CD4-positive, alpha-beta memory T cell (primary cell): ENCODE measurements around the gene VIPR2. TPM values are rescaled to one million over a fixed set of nuclear protein-coding genes. Genes with fewer than 3 reads are reported as not detected.
A peak's percentile ranks its signal among the peaks of the same experiment; 100 is the strongest.

Experiments used
- CTCF ChIA-PET: fragments of 350-600 bp; sonication (Branson Sonifier 250); formaldehyde crosslinking; loops from one replicate; lab custom pipeline; 2021; ENCODE audit warnings: inconsistent platforms; ENCODE audit not compliant: partially characterized antibody; lab: Charles Lee
- POLR2A ChIA-PET: fragments of 350-600 bp; sonication (Branson Sonifier 250); formaldehyde crosslinking; loops from one replicate; lab custom pipeline; 2021; ENCODE audit not compliant: partially characterized antibody; lab: Charles Lee
- DNase-seq, 5 donors: peaks; one replicate each; pipeline versions ENCODE4 v3.0.0 to v3.0.0-alpha.2; 2020 to 2022; ENCODE audit warnings: mixed read lengths in 1 of 5
- H3K27ac ChIP-seq: one replicate; pipeline ENCODE4 v1.7.0; 2013; ENCODE audit warnings: low read depth, low read length
- H3K27me3 ChIP-seq: 2 replicates; pipeline ENCODE4 v1.7.0; 2013; ENCODE audit warnings: mild to moderate bottlenecking, low read length, moderate library complexity; ENCODE audit not compliant: insufficient read depth
- H3K36me3 ChIP-seq: 2 replicates; pipeline ENCODE4 v1.7.0; 2013; ENCODE audit warnings: mild to moderate bottlenecking, low read length, moderate library complexity; ENCODE audit not compliant: insufficient read depth
- H3K4me1 ChIP-seq: 2 replicates; pipeline ENCODE4 v1.7.0; 2013; ENCODE audit warnings: mild to moderate bottlenecking, low read length, moderate library complexity; ENCODE audit not compliant: insufficient read depth
- H3K4me3 ChIP-seq, 2 donors: one replicate each; pipeline ENCODE4 v1.7.0; 2013; ENCODE audit warnings: low read length in 2 of 2, mild to moderate bottlenecking in 1 of 2
- H3K9me3 ChIP-seq, 2 donors: one replicate each; pipeline ENCODE4 v1.7.0; 2013; ENCODE audit warnings: low read length in 2 of 2, control low read depth in 1 of 2; ENCODE audit not compliant: control insufficient read depth in 1 of 2
- H3K27ac Mint-ChIP-seq, 7 donors: one replicate each; pipeline ENCODE4 v1.8.0; 2020 to 2021; ENCODE audit warnings: mixed read lengths in 7 of 7, mild to moderate bottlenecking in 6 of 7, inconsistent platforms in 3 of 7, moderate library complexity in 3 of 7
- H3K27me3 Mint-ChIP-seq, 2 donors: one replicate each; pipeline ENCODE4 v1.8.0; 2020 to 2021; ENCODE audit warnings: mixed read lengths in 2 of 2
- H3K36me3 Mint-ChIP-seq, 2 donors: one replicate each; pipeline ENCODE4 v1.8.0; 2020 to 2021; ENCODE audit warnings: mixed read lengths in 2 of 2, inconsistent platforms in 1 of 2, mild to moderate bottlenecking in 1 of 2
- H3K4me1 Mint-ChIP-seq, 4 donors: one replicate each; pipeline ENCODE4 v1.8.0; 2020 to 2021; ENCODE audit warnings: mixed read lengths in 4 of 4, mild to moderate bottlenecking in 1 of 4
- H3K4me3 Mint-ChIP-seq, 8 donors: one replicate each; pipeline ENCODE4 v1.8.0; 2020 to 2021; ENCODE audit warnings: mixed read lengths in 8 of 8, mild to moderate bottlenecking in 7 of 8, moderate library complexity in 6 of 8, inconsistent platforms in 3 of 8
- H3K9me3 Mint-ChIP-seq, 8 donors: one replicate each; pipeline ENCODE4 v1.8.0; 2020 to 2021; ENCODE audit warnings: mixed read lengths in 8 of 8, mild to moderate bottlenecking in 5 of 8, inconsistent platforms in 3 of 8, moderate library complexity in 1 of 8
- intact Hi-C: fragments of 100-400 bp; cut with micrococcal nuclease; formaldehyde crosslinking; loops from one replicate; pipeline ENCODE4 v1.15.1; 2023
- polyA plus RNA-seq, 2 donors: library from polyadenylated mRNA; unstranded; fragments of 300-500 nt; fragmentation: Illumina TruSeq; gene quantifications; one replicate each; pipeline ENCODE4 v1.2.3, GENCODE V29; 2021
- total RNA-seq, 2 experiments: library from RNA; stranded (reverse); gene quantifications; one replicate each; pipeline ENCODE4 v1.2.3, GENCODE V29; 2021

Gene VIPR2
- total and polyA plus RNA-seq, 4 experiments from 2014 or later: 0.15 to 0.17 TPM; not detected in 2

GRCh38 chr7:159094023-159094740, 50.5 kb downstream of the VIPR2 start:
- no peak overlapping the region for H3K4me3 ChIP-seq
- Mint-ChIP-seq H3K4me1 (peaks cover 0 to 9% (median 0%) of the 10 kb centered on the region in 4 donors), H3K27ac (peak overlapping the region in 1 of 7 donors; percentile 42), H3K36me3 (no peaks in the 10 kb centered on the region), H3K4me3 (no peak overlapping the region), H3K9me3 (no peaks in the 10 kb centered on the region), H3K27me3 (peaks cover 0 to 1% of the 10 kb centered on the region in 2 donors)
- H3K27ac ChIP-seq: no peak overlapping the region
- H3K9me3 ChIP-seq: no peaks in the 10 kb centered on the region
- H3K36me3 ChIP-seq: no peaks in the 10 kb centered on the region
- ChIA-PET POLR2A (no interaction called here), CTCF (no interaction called here)
- no peaks in the 10 kb centered on the region for H3K4me1 ChIP-seq
- peak in 1 of 5 donors; percentile 13 for DNase-seq
- intact Hi-C loops: no loop called here
- H3K27me3 ChIP-seq: no peaks in the 10 kb centered on the region

GRCh38 chr7:159093351-159093971, 51.2 kb downstream of the VIPR2 start:
- H3K36me3 ChIP-seq: no peaks in the 10 kb centered on the region
- intact Hi-C loops: no loop called here
- peaks cover 0 to 9% (median 0%) of the 10 kb centered on the region in 4 donors for H3K4me1 Mint-ChIP-seq
- no peak overlapping the region for H3K4me3 ChIP-seq
- ChIA-PET CTCF (no interaction called here), POLR2A (no interaction called here)
- no peaks in the 10 kb centered on the region for H3K9me3 Mint-ChIP-seq
- no peak overlapping the region for H3K4me3 Mint-ChIP-seq
- no peak for DNase-seq
- peaks cover 0 to 1% of the 10 kb centered on the region in 2 donors for H3K27me3 Mint-ChIP-seq
- no peak overlapping the region for H3K27ac Mint-ChIP-seq
- H3K27me3 ChIP-seq: no peaks in the 10 kb centered on the region
- no peaks in the 10 kb centered on the region for H3K36me3 Mint-ChIP-seq
- H3K9me3 ChIP-seq: no peaks in the 10 kb centered on the region
- H3K27ac ChIP-seq: no peak overlapping the region
- H3K4me1 ChIP-seq: no peaks in the 10 kb centered on the region

GRCh38 chr7:159092701-159093121, 52.0 kb downstream of the VIPR2 start:
- Mint-ChIP-seq H3K4me3 (no peak overlapping the region), H3K27ac (no peak overlapping the region), H3K36me3 (no peaks in the 10 kb centered on the region), H3K4me1 (peaks cover 0 to 9% (median 0%) of the 10 kb centered on the region in 4 donors), H3K9me3 (no peaks in the 10 kb centered on the region), H3K27me3 (peaks cover 0 to 1% of the 10 kb centered on the region in 2 donors)
- H3K27ac ChIP-seq: no peak overlapping the region
- CTCF ChIA-PET: no interaction called here
- POLR2A ChIA-PET: no interaction called here
- no peaks in the 10 kb centered on the region for H3K9me3 ChIP-seq
- no peaks in the 10 kb centered on the region for H3K36me3 ChIP-seq
- DNase-seq: no peak
- no peaks in the 10 kb centered on the region for H3K4me1 ChIP-seq
- intact Hi-C loops: no loop called here
- no peaks in the 10 kb centered on the region for H3K27me3 ChIP-seq
- H3K4me3 ChIP-seq: no peak overlapping the region

- no peak for DNase-seq
- intact Hi-C loops: no loop called here
- H3K4me3 Mint-ChIP-seq: no peak overlapping the region
- no peaks in the 10 kb centered on the region for H3K9me3 Mint-ChIP-seq
- H3K9me3 ChIP-seq: no peaks in the 10 kb centered on the region
- peaks cover 0 to 9% (median 0%) of the 10 kb centered on the region in 4 donors for H3K4me1 Mint-ChIP-seq
- no peak overlapping the region for H3K27ac Mint-ChIP-seq
- no peaks in the 10 kb centered on the region for H3K27me3 ChIP-seq
- ChIA-PET CTCF (no interaction called here), POLR2A (no interaction called here)
- H3K4me3 ChIP-seq: no peak overlapping the region
- H3K36me3 Mint-ChIP-seq: no peaks in the 10 kb centered on the region
- no peak overlapping the region for H3K27ac ChIP-seq
- H3K27me3 Mint-ChIP-seq: peaks cover 0 to 1% of the 10 kb centered on the region in 2 donors
- no peaks in the 10 kb centered on the region for H3K4me1 ChIP-seq
- H3K36me3 ChIP-seq: no peaks in the 10 kb centered on the region
These were observed 52.9 kb downstream of the VIPR2 start for GRCh38 chr7:159091480-159092475.

GRCh38 chr7:159091041-159091440, 53.6 kb downstream of the VIPR2 start:
- POLR2A ChIA-PET: no interaction called here
- Mint-ChIP-seq H3K36me3 (no peaks in the 10 kb centered on the region), H3K9me3 (no peaks in the 10 kb centered on the region), H3K27me3 (peaks cover 0 to 1% of the 10 kb centered on the region in 2 donors), H3K27ac (no peak overlapping the region), H3K4me1 (peaks cover 0 to 9% (median 0%) of the 10 kb centered on the region in 4 donors), H3K4me3 (no peak overlapping the region)
- H3K27ac ChIP-seq: no peak overlapping the region
- intact Hi-C loops: no loop called here
- no peak for DNase-seq
- CTCF ChIA-PET: no interaction called here
- H3K9me3 ChIP-seq: no peaks in the 10 kb centered on the region
- H3K27me3 ChIP-seq: no peaks in the 10 kb centered on the region
- no peaks in the 10 kb centered on the region for H3K36me3 ChIP-seq
- no peak overlapping the region for H3K4me3 ChIP-seq
- H3K4me1 ChIP-seq: no peaks in the 10 kb centered on the region

DNA sequence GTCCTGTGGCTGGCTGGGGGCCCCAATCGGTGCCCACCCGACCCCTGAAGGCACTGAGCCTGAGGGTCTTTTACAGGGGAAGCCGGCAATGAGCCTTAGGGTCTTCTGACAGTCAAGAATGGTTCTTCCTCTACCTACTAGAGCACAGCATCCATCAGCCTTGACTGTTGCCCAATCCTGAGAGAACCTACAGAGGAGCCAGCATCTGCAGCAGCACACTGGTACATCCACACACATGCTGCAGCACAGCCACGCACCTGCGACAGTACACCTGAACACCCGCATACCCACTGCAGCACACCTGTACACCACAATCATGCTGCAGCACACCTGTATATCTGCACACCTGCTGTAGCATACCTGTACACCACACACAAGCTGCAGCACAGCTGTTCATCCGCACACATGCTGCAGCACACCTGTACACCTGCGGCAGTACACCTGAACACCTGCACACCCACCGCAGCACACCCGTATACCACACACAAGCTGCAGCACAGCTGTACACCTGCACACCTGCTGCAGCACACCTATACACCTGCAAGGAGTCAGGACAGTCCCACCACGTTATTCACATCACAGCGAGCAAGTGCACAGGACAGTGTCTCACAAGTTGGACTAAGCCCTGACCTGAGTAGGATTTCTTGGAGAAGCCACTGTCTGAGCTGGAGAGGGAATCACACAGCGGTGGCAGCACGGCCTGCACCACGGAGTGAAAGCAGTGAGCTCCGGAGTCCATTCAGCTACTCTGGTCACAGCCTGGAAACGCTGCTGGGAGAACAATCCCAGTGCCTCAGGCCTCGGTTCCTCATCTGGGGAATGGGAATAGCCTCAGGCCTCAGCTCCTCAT, 56.4 kb downstream of the VIPR2 start:
- Histone ChIP-seq H3K27me3 (peaks cover 2% of the 10 kb centered on the region), H3K36me3 (no peaks in the 10 kb centered on the region), H3K4me1 (no peaks in the 10 kb centered on the region), H3K27ac (no peak overlapping the region), H3K4me3 (no peak overlapping the region), H3K9me3 (no peaks in the 10 kb centered on the region)
- Mint-ChIP-seq H3K36me3 (no peaks in the 10 kb centered on the region), H3K27ac (no peak overlapping the region), H3K4me3 (no peak overlapping the region), H3K4me1 (no peaks in the 10 kb centered on the region), H3K9me3 (no peaks in the 10 kb centered on the region), H3K27me3 (peaks cover 2 to 4% of the 10 kb centered on the region in 2 donors)
- intact Hi-C loops: no loop called here
- no peak for DNase-seq
- ChIA-PET CTCF (no interaction called here), POLR2A (no interaction called here)
